ENCODE measurements around the gene ELF2. TPM values are rescaled to one million over a fixed set of nuclear protein-coding genes. Genes with fewer than 3 reads are reported as not detected.

The ELF2 gene
- total and polyA plus RNA-seq, 2 of the 8 experiments (the other 6 are each of a cell fraction or from before 2014, with no cell fraction given) = 21.1 to 44.3 TPM

DNA sequence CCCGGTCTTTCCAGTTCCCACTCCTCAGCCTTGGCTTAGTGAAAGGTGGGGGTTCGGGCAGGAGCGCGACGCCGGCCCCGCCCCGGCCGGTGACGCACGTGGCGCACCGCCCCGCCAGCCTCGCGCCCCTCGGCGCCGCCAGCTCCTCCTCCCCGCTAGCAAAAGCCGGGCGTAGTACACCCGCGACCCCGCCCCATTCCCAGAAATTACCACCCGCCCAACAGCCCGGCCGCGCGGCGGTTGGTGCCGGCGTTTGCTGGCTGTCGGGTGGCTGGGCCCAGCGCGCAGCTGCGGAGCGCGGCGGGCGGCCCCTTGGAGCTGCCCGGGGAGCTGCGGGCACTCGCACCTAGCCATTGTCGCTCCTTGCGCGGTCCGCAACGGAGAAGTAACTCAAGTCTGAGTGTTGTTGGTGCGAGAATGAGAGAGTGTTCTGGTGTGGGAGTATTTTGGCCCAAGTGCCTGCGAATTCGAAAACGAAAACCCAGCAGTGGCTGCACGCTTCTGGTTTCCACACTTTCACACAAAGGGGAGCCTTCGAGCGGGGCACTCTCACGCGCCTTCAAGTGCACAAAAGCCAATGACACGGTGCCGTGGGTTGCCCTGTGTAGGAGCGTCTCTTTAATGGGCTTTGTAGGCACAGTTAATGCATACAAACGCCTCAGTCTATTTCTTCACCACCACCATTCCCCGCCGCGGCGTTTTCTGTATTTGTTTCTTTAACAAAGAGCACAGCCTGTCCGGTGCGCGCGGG is 1.0 kb upstream of the ELF2 start:
- H3K79me1 ChIP-seq (ENCODE audit: low read depth, low read length) = no peaks in the 10 kb centered on the region
- H3K4me2 ChIP-seq (ENCODE audit: insufficient read depth in 1 of 2, low read depth in 2 of 2, low read length in 2 of 2) = peak overlapping the region; percentile 94 to 97
- POLR2A ChIA-PET (ENCODE audit: partially characterized antibody) = interaction anchor here (0.5 to 5.1 kb wide), 30 partner anchors 11 to 161 kb away, joined by 3 to 44 read pairs (median 4); partner anchors contain the start of genes MGARP, NAA15 and NDUFC1
- peaks cover 0 to 2% (median 0%) of the 10 kb centered on the region in 4 experiments; a peak in 1 of 7 replicates for H3K27me3 ChIP-seq (replicated peaks in 1 of 4; ENCODE audit: control insufficient read depth in 3 of 4, extremely low read depth in 1 of 4, insufficient read depth in 3 of 4, low read length in 3 of 4)
- no peaks in the 10 kb centered on the region for H3K9me3 ChIP-seq (ENCODE audit: insufficient read depth in 2 of 2, low read depth in 1 of 2, low read length in 1 of 2)
- H4K8ac ChIP-seq (ENCODE audit: extremely low read depth, insufficient read depth, low read length) = peak overlapping the region; percentile 97; the same call in 1 of the 2 replicates
- WGBS, 2 experiments (ENCODE audit: extremely low coverage in 1 of 2, insufficient coverage in 1 of 2, insufficient read length in 1 of 2, insufficient replicate concordance in 2 of 2, low coverage in 1 of 2, low lambda C conversion rate in 2 of 2, missing lambda C conversion rate in 1 of 2) = 0% methylated on average over 35 of the region's 70 CpGs; no CpG with 5 or more reads in 1 of the 2 experiments
- peaks cover 0 to 16% (median 5%) of the 10 kb centered on the region in 4 experiments; a peak in 3 of 7 replicates for H3K4me1 ChIP-seq (replicated peaks in 1 of 4; ENCODE audit: control insufficient read depth in 3 of 4, insufficient read depth in 4 of 4, low read length in 3 of 4)
- peaks cover 16% of the 10 kb centered on the region for H3K23me2 ChIP-seq (ENCODE audit: low read depth, low read length)
- peak overlapping the region; percentile 79 for H3K4ac ChIP-seq (replicated peaks; ENCODE audit: insufficient read length, low read depth, low read length)
- FAIRE-seq = no peak
- H3K18ac ChIP-seq (ENCODE audit: extremely low read depth, low read length) = peak overlapping the region; percentile 94
- H2AFZ ChIP-seq (ENCODE audit: low read length) = 0 out of 2 replicates have a peak overlapping the region, but pooled peaks have one; percentile 6
- peak overlapping the region; percentile 76; the same call in 1 of the 2 replicates for H2AK5ac ChIP-seq (ENCODE audit: low read depth, low read length)
- peaks cover 0 to 29% of the 10 kb centered on the region in 2 experiments; a peak in 3 of 4 replicates for H3K79me2 ChIP-seq (ENCODE audit: control insufficient read depth in 1 of 2, insufficient read depth in 2 of 2, low read length in 2 of 2)
- CTCF ChIA-PET (ENCODE audit: partially characterized antibody) = interaction anchor here (1.2 kb wide), 1 partner anchor 102 kb away, joined by 3 read pairs; the partner anchor contains the start of gene MGARP
- H3K14ac ChIP-seq (ENCODE audit: insufficient read length) = no peak overlapping the region
- 0 out of 2 replicates have a peak overlapping the region, but pooled peaks have one; percentile 19 for H2BK15ac ChIP-seq (ENCODE audit: low read length)
- peak overlapping the region; percentile 98 for H4K5ac ChIP-seq (ENCODE audit: insufficient read length, low read depth, low read length)
- peak overlapping the region; percentile 64 to 97 (median 76) for H3K4me3 ChIP-seq (ENCODE audit: extremely low read depth in 1 of 4, insufficient read depth in 2 of 4, low read depth in 3 of 4, low read length in 4 of 4)
- H2BK12ac ChIP-seq (ENCODE audit: low read depth, low read length) = peak overlapping the region; percentile 89
- H4K20me1 ChIP-seq (replicated peaks in 1 of 2; ENCODE audit: control insufficient read depth in 1 of 2, insufficient read depth in 2 of 2, low read length in 2 of 2) = peaks cover 5 to 6% of the 10 kb centered on the region in 2 experiments
- H2BK120ac ChIP-seq (replicated peaks; ENCODE audit: low read depth, low read length) = peak overlapping the region; percentile 47
- peak overlapping the region; percentile 52 to 95 (median 90) for H3K9ac ChIP-seq (replicated peaks in 1 of 4; ENCODE audit: extremely low read depth in 1 of 4, low read depth in 3 of 4, low read length in 3 of 4)
- H3K56ac ChIP-seq (replicated peaks; ENCODE audit: insufficient read length, low read depth, low read length) = peak overlapping the region; percentile 83
- no peaks in the 10 kb centered on the region for H3K36me3 ChIP-seq (ENCODE audit: control insufficient read depth in 2 of 4, insufficient read depth in 4 of 4, low read length in 3 of 4)
- no peak overlapping the region for H3K23ac ChIP-seq (ENCODE audit: insufficient read length)
- peak overlapping the region; percentile 88 for H4K91ac ChIP-seq (replicated peaks; ENCODE audit: insufficient read length, low read length)
- H3K27ac ChIP-seq (ENCODE audit: low read depth, low read length) = peak overlapping the region; percentile 95
- H2BK20ac ChIP-seq (ENCODE audit: low read length) = no peak overlapping the region
- H2BK5ac ChIP-seq (ENCODE audit: low read depth, low read length) = peak overlapping the region; percentile 94
- peak; percentile 79 to 96 for DNase-seq (ENCODE audit: low read depth in 1 of 2, low spot score in 2 of 2)
- TF ChIP-seq E2F6 (IDR thresholded peaks at IDR 0.05) = no peak
- TF ChIP-seq CREB1 (IDR thresholded peaks at IDR 0.05) = peak; percentile 61; the same call in 1 of the 2 replicates
- peak; percentile 26; the same call in 1 of the 2 replicates for TF ChIP-seq YY1 (IDR thresholded peaks at IDR 0.05; ENCODE audit: low read depth, low read length)
- no peak for TF ChIP-seq GTF2F1 (IDR thresholded peaks at IDR 0.05; ENCODE audit: borderline replicate concordance, low read depth, low read length)
- TF ChIP-seq JUN (IDR thresholded peaks at IDR 0.05; ENCODE audit: low read depth, low read length) = no peak
- peak in 1 of 2 experiments; percentile 52; a peak in 2 of 3 replicates for TF ChIP-seq POLR2A (IDR thresholded peaks at IDR 0.05; ENCODE audit: control extremely low read depth in 1 of 2, low read depth in 2 of 2, low read length in 2 of 2)
- TF ChIP-seq SP2 (IDR thresholded peaks at IDR 0.05; ENCODE audit: low read length) = no peak
- no peak for TF ChIP-seq POU5F1 (IDR thresholded peaks at IDR 0.05; ENCODE audit: low read depth, low read length)
